ENCODE results near the gene C1orf116. TPM values are rescaled to one million over a fixed set of nuclear protein-coding genes. Genes with fewer than 3 reads are reported as not detected.

Gene C1orf116
- total and polyA plus RNA-seq, 4 donors = 0.27 to 0.79 (median 0.46) TPM

- TF ChIP-seq FOXA1 (IDR thresholded peaks at IDR 0.05) = no peak
- peak; percentile 32 to 72 for TF ChIP-seq HNF4A (conservative IDR thresholded peaks at IDR 0.05)
- TF ChIP-seq, protein P1, sequence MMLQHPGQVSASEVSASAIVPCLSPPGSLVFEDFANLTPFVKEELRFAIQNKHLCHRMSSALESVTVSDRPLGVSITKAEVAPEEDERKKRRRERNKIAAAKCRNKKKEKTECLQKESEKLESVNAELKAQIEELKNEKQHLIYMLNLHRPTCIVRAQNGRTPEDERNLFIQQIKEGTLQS (IDR thresholded peaks at IDR 0.05) = no peak
- peak; percentile 89 to 93 for TF ChIP-seq RXRA (IDR thresholded peaks at IDR 0.05)
- TF ChIP-seq FOXA2 (IDR thresholded peaks at IDR 0.05) = peak; percentile 16
- TF ChIP-seq, protein P2, sequence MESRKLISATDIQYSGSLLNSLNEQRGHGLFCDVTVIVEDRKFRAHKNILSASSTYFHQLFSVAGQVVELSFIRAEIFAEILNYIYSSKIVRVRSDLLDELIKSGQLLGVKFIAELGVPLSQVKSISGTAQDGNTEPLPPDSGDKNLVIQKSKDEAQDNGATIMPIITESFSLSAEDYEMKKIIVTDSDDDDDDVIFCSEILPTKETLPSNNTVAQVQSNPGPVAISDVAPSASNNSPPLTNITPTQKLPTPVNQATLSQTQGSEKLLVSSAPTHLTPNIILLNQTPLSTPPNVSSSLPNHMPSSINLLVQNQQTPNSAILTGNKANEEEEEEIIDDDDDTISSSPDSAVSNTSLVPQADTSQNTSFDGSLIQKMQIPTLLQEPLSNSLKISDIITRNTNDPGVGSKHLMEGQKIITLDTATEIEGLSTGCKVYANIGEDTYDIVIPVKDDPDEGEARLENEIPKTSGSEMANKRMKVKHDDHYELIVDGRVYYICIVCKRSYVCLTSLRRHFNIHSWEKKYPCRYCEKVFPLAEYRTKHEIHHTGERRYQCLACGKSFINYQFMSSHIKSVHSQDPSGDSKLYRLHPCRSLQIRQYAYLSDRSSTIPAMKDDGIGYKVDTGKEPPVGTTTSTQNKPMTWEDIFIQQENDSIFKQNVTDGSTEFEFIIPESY (IDR thresholded peaks at IDR 0.05) = peak; percentile 55
- TF ChIP-seq, protein P3, sequence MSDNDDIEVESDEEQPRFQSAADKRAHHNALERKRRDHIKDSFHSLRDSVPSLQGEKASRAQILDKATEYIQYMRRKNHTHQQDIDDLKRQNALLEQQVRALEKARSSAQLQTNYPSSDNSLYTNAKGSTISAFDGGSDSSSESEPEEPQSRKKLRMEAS (IDR thresholded peaks at IDR 0.05) = peak; percentile 35
- TF ChIP-seq SP1 (IDR thresholded peaks at IDR 0.05) = peak; percentile 32
- TF ChIP-seq NR2F2 (IDR thresholded peaks at IDR 0.05) = no peak
- no peak for TF ChIP-seq TAF1 (conservative IDR thresholded peaks at IDR 0.05)
- TF ChIP-seq, protein P4, sequence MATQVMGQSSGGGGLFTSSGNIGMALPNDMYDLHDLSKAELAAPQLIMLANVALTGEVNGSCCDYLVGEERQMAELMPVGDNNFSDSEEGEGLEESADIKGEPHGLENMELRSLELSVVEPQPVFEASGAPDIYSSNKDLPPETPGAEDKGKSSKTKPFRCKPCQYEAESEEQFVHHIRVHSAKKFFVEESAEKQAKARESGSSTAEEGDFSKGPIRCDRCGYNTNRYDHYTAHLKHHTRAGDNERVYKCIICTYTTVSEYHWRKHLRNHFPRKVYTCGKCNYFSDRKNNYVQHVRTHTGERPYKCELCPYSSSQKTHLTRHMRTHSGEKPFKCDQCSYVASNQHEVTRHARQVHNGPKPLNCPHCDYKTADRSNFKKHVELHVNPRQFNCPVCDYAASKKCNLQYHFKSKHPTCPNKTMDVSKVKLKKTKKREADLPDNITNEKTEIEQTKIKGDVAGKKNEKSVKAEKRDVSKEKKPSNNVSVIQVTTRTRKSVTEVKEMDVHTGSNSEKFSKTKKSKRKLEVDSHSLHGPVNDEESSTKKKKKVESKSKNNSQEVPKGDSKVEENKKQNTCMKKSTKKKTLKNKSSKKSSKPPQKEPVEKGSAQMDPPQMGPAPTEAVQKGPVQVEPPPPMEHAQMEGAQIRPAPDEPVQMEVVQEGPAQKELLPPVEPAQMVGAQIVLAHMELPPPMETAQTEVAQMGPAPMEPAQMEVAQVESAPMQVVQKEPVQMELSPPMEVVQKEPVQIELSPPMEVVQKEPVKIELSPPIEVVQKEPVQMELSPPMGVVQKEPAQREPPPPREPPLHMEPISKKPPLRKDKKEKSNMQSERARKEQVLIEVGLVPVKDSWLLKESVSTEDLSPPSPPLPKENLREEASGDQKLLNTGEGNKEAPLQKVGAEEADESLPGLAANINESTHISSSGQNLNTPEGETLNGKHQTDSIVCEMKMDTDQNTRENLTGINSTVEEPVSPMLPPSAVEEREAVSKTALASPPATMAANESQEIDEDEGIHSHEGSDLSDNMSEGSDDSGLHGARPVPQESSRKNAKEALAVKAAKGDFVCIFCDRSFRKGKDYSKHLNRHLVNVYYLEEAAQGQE (IDR thresholded peaks at IDR 0.05) = no peak
- no peak for TF ChIP-seq HNF4G (IDR thresholded peaks at IDR 0.05)
- no peak for TF ChIP-seq GABPA (IDR thresholded peaks at IDR 0.05 in 1 of 2, conservative IDR thresholded peaks at IDR 0.05 in 1 of 2)
- TF ChIP-seq YY1 (IDR thresholded peaks at IDR 0.05) = peak; percentile 66
- TF ChIP-seq RAD21 (IDR thresholded peaks at IDR 0.05) = peak in 1 of 2 donors; percentile 13
- peak in 1 of 2 donors; percentile 55 for TF ChIP-seq JUND (IDR thresholded peaks at IDR 0.05)
- TF ChIP-seq EGR1 (IDR thresholded peaks at IDR 0.05; ENCODE audit: low read depth in 2 of 2) = peak in 1 of 2 donors; percentile 49
- TF ChIP-seq CTCF (IDR thresholded peaks at IDR 0.05; ENCODE audit: low read depth, low read length, missing input control) = no peak
- Histone ChIP-seq H3K4me1 (ENCODE audit: control insufficient read depth in 4 of 4, insufficient read depth in 4 of 4, low read length in 3 of 4) (peaks cover 3 to 24% (median 13%) of the 10 kb centered on the region in 4 donors), H3K27ac (ENCODE audit: low read depth in 1 of 2, low read length in 2 of 2) (peak overlapping the region in 1 of 2 donors; percentile 6), H3K36me3 (ENCODE audit: control insufficient read depth in 4 of 4, insufficient read depth in 3 of 4, low read depth in 1 of 4, low read length in 3 of 4) (no peaks in the 10 kb centered on the region), H3K9me3 (ENCODE audit: control insufficient read depth in 4 of 4, low read length in 3 of 4) (no peaks in the 10 kb centered on the region), H3K9ac (ENCODE audit: low read depth in 1 of 2, low read length in 2 of 2) (no peak overlapping the region), H3K27me3 (ENCODE audit: control insufficient read depth in 4 of 4, insufficient read depth in 4 of 4, low read length in 3 of 4) (no peaks in the 10 kb centered on the region), H3K4me3 (ENCODE audit: low read depth in 1 of 3, low read length in 3 of 3) (no peak overlapping the region)
- WGBS = 28% methylated on average over 2 of the region's 2 CpGs
- DNase-seq (ENCODE audit: low spot score) = no peak
Observed at GRCh38 chr1:207081088-207081487, 48.5 kb upstream of the C1orf116 start.
